ENCODE measurements around the gene SAP30BP.

GRCh38 chr17:75722076-75722475 is 54.9 kb downstream of the SAP30BP start:
- TF ChIP-seq NFXL1 (IDR thresholded peaks at IDR 0.05; ENCODE audit: borderline replicate concordance) = no peak
- TF ChIP-seq CHD4 (IDR thresholded peaks at IDR 0.05) = no peak
- TF ChIP-seq CTCF (IDR thresholded peaks at IDR 0.05 in 2 of 3, conservative IDR thresholded peaks at IDR 0.05 in 1 of 3; ENCODE audit: control insufficient read depth in 2 of 3, extremely low read depth in 1 of 3, insufficient read depth in 1 of 3, low read depth in 3 of 3, low read length in 3 of 3) = no peak
- TF ChIP-seq CHD2 (IDR thresholded peaks at IDR 0.05; ENCODE audit: borderline replicate concordance, low read depth, low read length) = no peak
- TF ChIP-seq EZH2 (IDR thresholded peaks at IDR 0.05; ENCODE audit: borderline replicate concordance, control insufficient read depth, low read depth, low read length) = no peak
- no peak for TF ChIP-seq RFX5 (IDR thresholded peaks at IDR 0.05; ENCODE audit: low read depth, low read length)
- no peak for TF ChIP-seq POLR2A (IDR thresholded peaks at IDR 0.05; ENCODE audit: low read depth, low read length)
- no peak for TF ChIP-seq SIX5 (IDR thresholded peaks at IDR 0.05; ENCODE audit: low read depth, low read length, severe bottlenecking)
- TF ChIP-seq EGR1 (IDR thresholded peaks at IDR 0.05; ENCODE audit: borderline replicate concordance in 1 of 2, low read depth in 2 of 2, low read length in 2 of 2) = no peak
